ENCODE data around the gene FOS. TPM values are rescaled to one million over a fixed set of nuclear protein-coding genes. Genes with fewer than 3 reads are reported as not detected.

The FOS gene
- total and polyA plus RNA-seq, 2 of the 8 experiments (the other 6 are each of a cell fraction or from before 2014, with no cell fraction given): 50.2 to 51.8 TPM

- Histone ChIP-seq H3K56ac (replicated peaks; ENCODE audit: insufficient read length, low read depth, low read length) (no peak overlapping the region), H3K4me2 (ENCODE audit: insufficient read depth in 1 of 2, low read depth in 2 of 2, low read length in 2 of 2) (no peak overlapping the region), H3K79me1 (ENCODE audit: low read depth, low read length) (no peaks in the 10 kb centered on the region), H3K4ac (replicated peaks; ENCODE audit: insufficient read length, low read depth, low read length) (no peak overlapping the region), H4K91ac (replicated peaks; ENCODE audit: insufficient read length, low read length) (no peak overlapping the region), H3K23ac (ENCODE audit: insufficient read length) (no peak overlapping the region), H3K79me2 (ENCODE audit: control insufficient read depth in 1 of 2, insufficient read depth in 2 of 2, low read length in 2 of 2) (peaks cover 0 to 3% of the 10 kb centered on the region in 2 experiments; a peak in 1 of 4 replicates), H2BK5ac (ENCODE audit: low read depth, low read length) (no peak overlapping the region), H3K4me1 (replicated peaks in 1 of 4; ENCODE audit: control insufficient read depth in 3 of 4, insufficient read depth in 4 of 4, low read length in 3 of 4) (peaks cover 0 to 2% (median 1%) of the 10 kb centered on the region in 4 experiments; a peak in 2 of 7 replicates), H3K23me2 (ENCODE audit: low read depth, low read length) (peaks cover 23% of the 10 kb centered on the region; the same call in 1 of the 2 replicates), H4K20me1 (replicated peaks in 1 of 2; ENCODE audit: control insufficient read depth in 1 of 2, insufficient read depth in 2 of 2, low read length in 2 of 2) (peaks cover 4 to 7% of the 10 kb centered on the region in 2 experiments), H4K5ac (ENCODE audit: insufficient read length, low read depth, low read length) (no peak overlapping the region), H2AFZ (ENCODE audit: low read length) (no peak overlapping the region), H2BK120ac (replicated peaks; ENCODE audit: low read depth, low read length) (no peak overlapping the region), H3K9me3 (ENCODE audit: insufficient read depth in 2 of 2, low read depth in 1 of 2, low read length in 1 of 2) (no peaks in the 10 kb centered on the region), H2BK20ac (ENCODE audit: low read length) (no peak overlapping the region), H2BK15ac (ENCODE audit: low read length) (no peak overlapping the region), H3K18ac (ENCODE audit: extremely low read depth, low read length) (no peak overlapping the region), H2BK12ac (ENCODE audit: low read depth, low read length) (peak overlapping the region; percentile 5; the same call in 1 of the 2 replicates), H3K9ac (replicated peaks in 1 of 4; ENCODE audit: extremely low read depth in 1 of 4, low read depth in 3 of 4, low read length in 3 of 4) (no peak overlapping the region), H3K36me3 (ENCODE audit: control insufficient read depth in 2 of 4, insufficient read depth in 4 of 4, low read length in 3 of 4) (no peaks in the 10 kb centered on the region), H3K27ac (ENCODE audit: low read depth, low read length) (no peak overlapping the region), H3K4me3 (ENCODE audit: extremely low read depth in 1 of 4, insufficient read depth in 2 of 4, low read depth in 3 of 4, low read length in 4 of 4) (no peak overlapping the region), H2AK5ac (ENCODE audit: low read depth, low read length) (no peak overlapping the region; the same call in 1 of the 2 replicates), H3K27me3 (replicated peaks in 1 of 4; ENCODE audit: control insufficient read depth in 3 of 4, extremely low read depth in 1 of 4, insufficient read depth in 3 of 4, low read length in 3 of 4) (peaks cover 0 to 26% (median 10%) of the 10 kb centered on the region in 4 experiments; a peak in 5 of 7 replicates), H3K14ac (ENCODE audit: insufficient read length) (no peak overlapping the region), H4K8ac (ENCODE audit: extremely low read depth, insufficient read depth, low read length) (no peak overlapping the region)
- 79% methylated on average over 9 of the region's 9 CpGs; no CpG with 5 or more reads in 1 of the 2 experiments for WGBS, 2 experiments (ENCODE audit: extremely low coverage in 1 of 2, insufficient coverage in 1 of 2, insufficient read length in 1 of 2, insufficient replicate concordance in 2 of 2, low coverage in 1 of 2, low lambda C conversion rate in 2 of 2, missing lambda C conversion rate in 1 of 2)
- FAIRE-seq (no peak), DNase-seq (ENCODE audit: low read depth in 1 of 2, low spot score in 2 of 2) (no peak)
- CTCF ChIA-PET (ENCODE audit: partially characterized antibody): interaction anchor here (0.5 to 1.6 kb wide), 4 partner anchors 14 to 132 kb away, joined by 3 to 5 read pairs (median 3); no protein-coding TSS in a partner anchor
- no peak for TF ChIP-seq HDAC6 (IDR thresholded peaks at IDR 0.05; ENCODE audit: low read depth, low read length)
- no peak for TF ChIP-seq ATF3 (IDR thresholded peaks at IDR 0.05; ENCODE audit: insufficient read depth, low read depth, low read length)
- TF ChIP-seq CTCF (IDR thresholded peaks at IDR 0.05; ENCODE audit: control extremely low read depth in 1 of 3, insufficient read depth in 1 of 3, low read depth in 1 of 3, low read length in 3 of 3): no peak
- no peak for TF ChIP-seq RNF2 (IDR thresholded peaks at IDR 0.05; ENCODE audit: borderline replicate concordance, low read depth, low read length, missing control alignments, poor library complexity, severe bottlenecking)
- no peak for TF ChIP-seq POU5F1 (IDR thresholded peaks at IDR 0.05; ENCODE audit: low read depth, low read length)
- TF ChIP-seq SAP30 (IDR thresholded peaks at IDR 0.05; ENCODE audit: insufficient read depth, insufficient replicate concordance, low read length): no peak
- POLR2A ChIA-PET (ENCODE audit: partially characterized antibody): interaction anchor here (2.2 to 14.8 kb wide), 4 partner anchors 8 to 37 kb away, joined by 5 to 351 read pairs (median 41); no protein-coding TSS in a partner anchor
Observed at GRCh38 chr14:75274899-75275569, 3.6 kb upstream of the FOS start.
